Fibroblast of skin of right biceps (primary cell): Measurements from ENCODE around the gene CLEC4E.
"Not testable (repeated sequence)": the region's sequence is repeated elsewhere in the genome, so short reads cannot be mapped to it uniquely, and the experiment has no call there.

Source experiments
- DNase-seq: peaks from one replicate; pipeline ENCODE4 v3.0.0-alpha.2; 2013

CLEC4E gene

GRCh38 chr12:8532045-8532444, 8.7 kb downstream of the CLEC4E start:
- DNase-seq = no peak

GRCh38 chr12:8527250-8528130, 13.2 kb downstream of the CLEC4E start:
- DNase-seq = no peak

GRCh38 chr12:8519171-8519570, 21.5 kb downstream of the CLEC4E start:
- DNase-seq = no peak

- no peak for DNase-seq
Measured at GRCh38 chr12:8517971-8518370, 22.7 kb downstream of the CLEC4E start.

GRCh38 chr12:8513256-8513655, 27.4 kb downstream of the CLEC4E start, which contains the start of gene CLEC4D:
Gene CLEC4D (plus strand): TSS chr12:8513503. CDS start chr12:8513733, 230 bp downstream.
- DNase-seq = no peak

- no peak for DNase-seq
Measured at GRCh38 chr12:8508910-8509841, 31.5 kb downstream of the CLEC4E start.

GRCh38 chr12:8508223-8508622, 32.5 kb downstream of the CLEC4E start:
- DNase-seq = no peak

- DNase-seq = no peak
Measured at GRCh38 chr12:8507596-8507995, 33.1 kb downstream of the CLEC4E start.

- DNase-seq = no peak
Measured at GRCh38 chr12:8504351-8504750, 36.4 kb downstream of the CLEC4E start.

- DNase-seq = no peak
Measured at GRCh38 chr12:8501720-8502119, 39.0 kb downstream of the CLEC4E start.

GRCh38 chr12:8499616-8500015, 41.1 kb downstream of the CLEC4E start:
- DNase-seq = no peak

- not testable (repeated sequence) for DNase-seq
Measured at GRCh38 chr12:8496074-8496473, 44.6 kb downstream of the CLEC4E start.

GRCh38 chr12:8495671-8496070, 45.0 kb downstream of the CLEC4E start:
- DNase-seq = not testable (repeated sequence)

GRCh38 chr12:8493084-8493483, 47.6 kb downstream of the CLEC4E start:
- DNase-seq = no peak

- DNase-seq = no peak
Measured at GRCh38 chr12:8491646-8492530, 48.8 kb downstream of the CLEC4E start.
